Measurements from ENCODE around the gene PSMC4.

GRCh38 chr19:39997638-39998216 is 26.8 kb downstream of the PSMC4 start:
- TF ChIP-seq CTCF (IDR thresholded peaks at IDR 0.05) = no peak
- no peak for TF ChIP-seq EZH2 (IDR thresholded peaks at IDR 0.05; ENCODE audit: borderline replicate concordance, insufficient read depth, low read depth, low read length, poor library complexity, severe bottlenecking)
